ENCODE data around the gene VAMP8. TPM values are rescaled to one million over a fixed set of nuclear protein-coding genes. Genes with fewer than 3 reads are reported as not detected.

The VAMP8 gene
- total and polyA plus RNA-seq, 10 of the 15 experiments (the other 5 are each of a cell fraction or from before 2014, with no cell fraction given): 93.6 to 744 (median 217) TPM

DNA sequence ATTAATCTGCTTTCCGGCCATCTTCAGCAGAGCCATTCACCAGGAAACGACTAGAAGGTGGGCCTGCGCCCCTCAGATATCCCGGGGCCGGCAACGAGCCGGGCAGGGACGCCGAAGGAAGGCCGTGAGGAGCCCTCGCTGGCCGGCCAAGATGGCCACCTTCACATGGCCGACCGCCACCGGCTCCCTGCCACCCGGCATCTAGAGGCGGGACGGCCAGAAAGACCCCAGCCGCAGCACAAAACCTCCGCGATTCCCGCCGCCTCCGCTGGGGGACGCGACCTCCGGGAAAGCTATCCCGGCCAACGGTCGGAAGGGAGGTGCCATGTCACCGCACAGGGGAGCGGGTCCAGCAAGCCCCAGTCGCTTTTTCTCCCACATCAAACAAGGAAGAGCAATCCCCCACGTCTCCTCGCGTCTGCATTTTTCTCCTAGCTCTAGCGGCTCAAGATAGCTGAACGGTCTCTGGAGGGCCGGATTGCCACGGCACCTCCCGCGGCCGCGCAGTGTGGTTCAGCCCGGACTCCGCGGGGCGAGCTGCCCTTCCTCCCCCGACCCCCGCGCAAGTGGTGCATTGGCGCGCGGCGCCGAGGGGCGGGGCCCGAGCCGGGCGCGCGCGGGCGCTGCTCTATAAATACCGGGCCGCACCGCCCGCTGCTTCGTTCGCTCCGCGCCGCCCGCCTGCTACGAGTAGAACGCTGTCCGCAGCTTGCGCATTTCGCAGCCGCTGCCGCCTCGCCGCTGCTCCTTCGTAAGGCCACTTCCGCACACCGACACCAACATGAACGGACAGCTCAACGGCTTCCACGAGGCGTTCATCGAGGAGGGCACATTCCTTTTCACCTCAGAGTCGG, 38.7 kb upstream of the VAMP8 start, which contains the start of gene MAT2A (continued):
- TF ChIP-seq CREM (IDR thresholded peaks at IDR 0.05; ENCODE audit: low read depth) (0 out of 2 replicates have a peak, but pooled peaks have one; percentile 7), PAX8 (IDR thresholded peaks at IDR 0.05) (no peak), CHD2 (IDR thresholded peaks at IDR 0.05; ENCODE audit: borderline replicate concordance, low read depth, low read length) (peak; percentile 52; the same call in 1 of the 2 replicates), SREBF1 (IDR thresholded peaks at IDR 0.05; ENCODE audit: low read length) (peak; percentile 95), RB1 (IDR thresholded peaks at IDR 0.05; ENCODE audit: borderline replicate concordance) (peak; percentile 97; the same call in 1 of the 2 replicates), GATAD2B (conservative IDR thresholded peaks at IDR 0.05; ENCODE audit: low read depth) (peak; percentile 69; the same call in 1 of the 2 replicates), ZNF207 (IDR thresholded peaks at IDR 0.05; ENCODE audit: borderline replicate concordance) (peak; percentile 74), RELA (IDR thresholded peaks at IDR 0.05; ENCODE audit: borderline replicate concordance, partially characterized antibody) (peak; percentile 26), IKZF1 (conservative IDR thresholded peaks at IDR 0.05) (peak; percentile 96), FOXM1 (IDR thresholded peaks at IDR 0.05; ENCODE audit: low read depth, low read length) (peak; percentile 17; the same call in 1 of the 2 replicates), CEBPB (IDR thresholded peaks at IDR 0.05; ENCODE audit: borderline replicate concordance in 1 of 2, low read depth in 2 of 2, low read length in 2 of 2) (no peak), ETV6 (conservative IDR thresholded peaks at IDR 0.05 in 1 of 2, IDR thresholded peaks at IDR 0.05 in 1 of 2; ENCODE audit: borderline replicate concordance in 1 of 2, low read depth in 1 of 2) (0 out of 4 replicates have a peak, but pooled peaks of 1 of the 2 experiments have one; percentile 25), DPF2 (IDR thresholded peaks at IDR 0.05) (peak; percentile 79), MXI1 (IDR thresholded peaks at IDR 0.05; ENCODE audit: low read depth, low read length) (no peak; the same call in none of the 2 replicates), ZNF274 (IDR thresholded peaks at IDR 0.05; ENCODE audit: insufficient read depth, insufficient read length) (no peak), RAD51 (IDR thresholded peaks at IDR 0.05) (no peak), ZBED1 (IDR thresholded peaks at IDR 0.05; ENCODE audit: borderline replicate concordance) (peak; percentile 72; the same call in 1 of the 2 replicates)
- TF ChIP-seq, protein P1, sequence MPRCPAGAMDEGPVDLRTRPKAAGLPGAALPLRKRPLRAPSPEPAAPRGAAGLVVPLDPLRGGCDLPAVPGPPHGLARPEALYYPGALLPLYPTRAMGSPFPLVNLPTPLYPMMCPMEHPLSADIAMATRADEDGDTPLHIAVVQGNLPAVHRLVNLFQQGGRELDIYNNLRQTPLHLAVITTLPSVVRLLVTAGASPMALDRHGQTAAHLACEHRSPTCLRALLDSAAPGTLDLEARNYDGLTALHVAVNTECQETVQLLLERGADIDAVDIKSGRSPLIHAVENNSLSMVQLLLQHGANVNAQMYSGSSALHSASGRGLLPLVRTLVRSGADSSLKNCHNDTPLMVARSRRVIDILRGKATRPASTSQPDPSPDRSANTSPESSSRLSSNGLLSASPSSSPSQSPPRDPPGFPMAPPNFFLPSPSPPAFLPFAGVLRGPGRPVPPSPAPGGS (IDR thresholded peaks at IDR 0.05; ENCODE audit: borderline replicate concordance, insufficient read depth, low read depth, low read length, poor library complexity, severe bottlenecking): peak; percentile 61
- TF ChIP-seq, protein P2, sequence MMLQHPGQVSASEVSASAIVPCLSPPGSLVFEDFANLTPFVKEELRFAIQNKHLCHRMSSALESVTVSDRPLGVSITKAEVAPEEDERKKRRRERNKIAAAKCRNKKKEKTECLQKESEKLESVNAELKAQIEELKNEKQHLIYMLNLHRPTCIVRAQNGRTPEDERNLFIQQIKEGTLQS (IDR thresholded peaks at IDR 0.05; ENCODE audit: borderline replicate concordance, extremely low read depth, low read depth, low read length): no peak
- TF ChIP-seq, protein P3, sequence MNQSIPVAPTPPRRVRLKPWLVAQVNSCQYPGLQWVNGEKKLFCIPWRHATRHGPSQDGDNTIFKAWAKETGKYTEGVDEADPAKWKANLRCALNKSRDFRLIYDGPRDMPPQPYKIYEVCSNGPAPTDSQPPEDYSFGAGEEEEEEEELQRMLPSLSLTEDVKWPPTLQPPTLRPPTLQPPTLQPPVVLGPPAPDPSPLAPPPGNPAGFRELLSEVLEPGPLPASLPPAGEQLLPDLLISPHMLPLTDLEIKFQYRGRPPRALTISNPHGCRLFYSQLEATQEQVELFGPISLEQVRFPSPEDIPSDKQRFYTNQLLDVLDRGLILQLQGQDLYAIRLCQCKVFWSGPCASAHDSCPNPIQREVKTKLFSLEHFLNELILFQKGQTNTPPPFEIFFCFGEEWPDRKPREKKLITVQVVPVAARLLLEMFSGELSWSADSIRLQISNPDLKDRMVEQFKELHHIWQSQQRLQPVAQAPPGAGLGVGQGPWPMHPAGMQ (IDR thresholded peaks at IDR 0.05; ENCODE audit: borderline replicate concordance): no peak
- TF ChIP-seq, protein P4, sequence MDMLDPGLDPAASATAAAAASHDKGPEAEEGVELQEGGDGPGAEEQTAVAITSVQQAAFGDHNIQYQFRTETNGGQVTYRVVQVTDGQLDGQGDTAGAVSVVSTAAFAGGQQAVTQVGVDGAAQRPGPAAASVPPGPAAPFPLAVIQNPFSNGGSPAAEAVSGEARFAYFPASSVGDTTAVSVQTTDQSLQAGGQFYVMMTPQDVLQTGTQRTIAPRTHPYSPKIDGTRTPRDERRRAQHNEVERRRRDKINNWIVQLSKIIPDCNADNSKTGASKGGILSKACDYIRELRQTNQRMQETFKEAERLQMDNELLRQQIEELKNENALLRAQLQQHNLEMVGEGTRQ (IDR thresholded peaks at IDR 0.05; ENCODE audit: borderline replicate concordance, low read depth, low read length): no peak

Data from GM12878 (cell line).